ENCODE data around the gene ANKS1A. TPM values are rescaled to one million over a fixed set of nuclear protein-coding genes. Genes with fewer than 3 reads are reported as not detected.

The ANKS1A gene
- total RNA-seq, 1 experiment from 2014 or later, result 35.0 TPM

DNA sequence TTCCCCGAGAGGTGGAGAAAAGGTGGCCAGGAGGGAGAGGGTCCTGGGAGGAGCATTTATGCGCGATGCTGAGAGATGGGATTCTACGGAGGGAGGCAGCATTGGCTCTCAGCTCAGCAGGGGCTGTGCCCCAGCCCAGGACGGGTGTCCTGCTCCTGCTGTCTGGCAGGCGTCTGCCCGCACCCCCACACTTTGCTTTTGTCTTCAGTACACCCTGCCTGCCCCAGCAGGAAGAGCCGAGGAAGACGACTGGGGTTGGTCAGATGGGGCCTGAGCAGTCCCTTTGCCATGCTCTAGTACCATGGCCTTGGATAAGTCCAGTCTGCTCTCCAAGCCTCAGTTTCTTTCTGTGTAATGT lies 183.6 kb downstream of the ANKS1A start (continued):
- TF ChIP-seq, protein P1, sequence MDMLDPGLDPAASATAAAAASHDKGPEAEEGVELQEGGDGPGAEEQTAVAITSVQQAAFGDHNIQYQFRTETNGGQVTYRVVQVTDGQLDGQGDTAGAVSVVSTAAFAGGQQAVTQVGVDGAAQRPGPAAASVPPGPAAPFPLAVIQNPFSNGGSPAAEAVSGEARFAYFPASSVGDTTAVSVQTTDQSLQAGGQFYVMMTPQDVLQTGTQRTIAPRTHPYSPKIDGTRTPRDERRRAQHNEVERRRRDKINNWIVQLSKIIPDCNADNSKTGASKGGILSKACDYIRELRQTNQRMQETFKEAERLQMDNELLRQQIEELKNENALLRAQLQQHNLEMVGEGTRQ (CRISPR knock-in tag; IDR thresholded peaks at IDR 0.05), result no peak
- TF ChIP-seq, protein P2, sequence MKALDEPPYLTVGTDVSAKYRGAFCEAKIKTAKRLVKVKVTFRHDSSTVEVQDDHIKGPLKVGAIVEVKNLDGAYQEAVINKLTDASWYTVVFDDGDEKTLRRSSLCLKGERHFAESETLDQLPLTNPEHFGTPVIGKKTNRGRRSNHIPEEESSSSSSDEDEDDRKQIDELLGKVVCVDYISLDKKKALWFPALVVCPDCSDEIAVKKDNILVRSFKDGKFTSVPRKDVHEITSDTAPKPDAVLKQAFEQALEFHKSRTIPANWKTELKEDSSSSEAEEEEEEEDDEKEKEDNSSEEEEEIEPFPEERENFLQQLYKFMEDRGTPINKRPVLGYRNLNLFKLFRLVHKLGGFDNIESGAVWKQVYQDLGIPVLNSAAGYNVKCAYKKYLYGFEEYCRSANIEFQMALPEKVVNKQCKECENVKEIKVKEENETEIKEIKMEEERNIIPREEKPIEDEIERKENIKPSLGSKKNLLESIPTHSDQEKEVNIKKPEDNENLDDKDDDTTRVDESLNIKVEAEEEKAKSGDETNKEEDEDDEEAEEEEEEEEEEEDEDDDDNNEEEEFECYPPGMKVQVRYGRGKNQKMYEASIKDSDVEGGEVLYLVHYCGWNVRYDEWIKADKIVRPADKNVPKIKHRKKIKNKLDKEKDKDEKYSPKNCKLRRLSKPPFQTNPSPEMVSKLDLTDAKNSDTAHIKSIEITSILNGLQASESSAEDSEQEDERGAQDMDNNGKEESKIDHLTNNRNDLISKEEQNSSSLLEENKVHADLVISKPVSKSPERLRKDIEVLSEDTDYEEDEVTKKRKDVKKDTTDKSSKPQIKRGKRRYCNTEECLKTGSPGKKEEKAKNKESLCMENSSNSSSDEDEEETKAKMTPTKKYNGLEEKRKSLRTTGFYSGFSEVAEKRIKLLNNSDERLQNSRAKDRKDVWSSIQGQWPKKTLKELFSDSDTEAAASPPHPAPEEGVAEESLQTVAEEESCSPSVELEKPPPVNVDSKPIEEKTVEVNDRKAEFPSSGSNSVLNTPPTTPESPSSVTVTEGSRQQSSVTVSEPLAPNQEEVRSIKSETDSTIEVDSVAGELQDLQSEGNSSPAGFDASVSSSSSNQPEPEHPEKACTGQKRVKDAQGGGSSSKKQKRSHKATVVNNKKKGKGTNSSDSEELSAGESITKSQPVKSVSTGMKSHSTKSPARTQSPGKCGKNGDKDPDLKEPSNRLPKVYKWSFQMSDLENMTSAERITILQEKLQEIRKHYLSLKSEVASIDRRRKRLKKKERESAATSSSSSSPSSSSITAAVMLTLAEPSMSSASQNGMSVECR (CRISPR knock-in tag; IDR thresholded peaks at IDR 0.05; ENCODE audit: borderline replicate concordance), result no peak
- TF ChIP-seq TCF7 (CRISPR knock-in tag; IDR thresholded peaks at IDR 0.05; ENCODE audit: low read depth) (no peak), NFE2L1 (CRISPR knock-in tag; IDR thresholded peaks at IDR 0.05) (no peak), EMX1 (CRISPR knock-in tag; IDR thresholded peaks at IDR 0.05) (no peak), JUN (CRISPR knock-in tag; IDR thresholded peaks at IDR 0.05) (no peak), ZNF232 (CRISPR knock-in tag; IDR thresholded peaks at IDR 0.05) (no peak), FOXJ3 (CRISPR knock-in tag; IDR thresholded peaks at IDR 0.05; ENCODE audit: borderline replicate concordance) (no peak), ZNF138 (CRISPR knock-in tag; conservative IDR thresholded peaks at IDR 0.05) (no peak)
- TF ChIP-seq, protein P3, sequence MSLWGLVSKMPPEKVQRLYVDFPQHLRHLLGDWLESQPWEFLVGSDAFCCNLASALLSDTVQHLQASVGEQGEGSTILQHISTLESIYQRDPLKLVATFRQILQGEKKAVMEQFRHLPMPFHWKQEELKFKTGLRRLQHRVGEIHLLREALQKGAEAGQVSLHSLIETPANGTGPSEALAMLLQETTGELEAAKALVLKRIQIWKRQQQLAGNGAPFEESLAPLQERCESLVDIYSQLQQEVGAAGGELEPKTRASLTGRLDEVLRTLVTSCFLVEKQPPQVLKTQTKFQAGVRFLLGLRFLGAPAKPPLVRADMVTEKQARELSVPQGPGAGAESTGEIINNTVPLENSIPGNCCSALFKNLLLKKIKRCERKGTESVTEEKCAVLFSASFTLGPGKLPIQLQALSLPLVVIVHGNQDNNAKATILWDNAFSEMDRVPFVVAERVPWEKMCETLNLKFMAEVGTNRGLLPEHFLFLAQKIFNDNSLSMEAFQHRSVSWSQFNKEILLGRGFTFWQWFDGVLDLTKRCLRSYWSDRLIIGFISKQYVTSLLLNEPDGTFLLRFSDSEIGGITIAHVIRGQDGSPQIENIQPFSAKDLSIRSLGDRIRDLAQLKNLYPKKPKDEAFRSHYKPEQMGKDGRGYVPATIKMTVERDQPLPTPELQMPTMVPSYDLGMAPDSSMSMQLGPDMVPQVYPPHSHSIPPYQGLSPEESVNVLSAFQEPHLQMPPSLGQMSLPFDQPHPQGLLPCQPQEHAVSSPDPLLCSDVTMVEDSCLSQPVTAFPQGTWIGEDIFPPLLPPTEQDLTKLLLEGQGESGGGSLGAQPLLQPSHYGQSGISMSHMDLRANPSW (CRISPR knock-in tag; conservative IDR thresholded peaks at IDR 0.05; ENCODE audit: low read depth), result no peak
- TF ChIP-seq, protein P4, sequence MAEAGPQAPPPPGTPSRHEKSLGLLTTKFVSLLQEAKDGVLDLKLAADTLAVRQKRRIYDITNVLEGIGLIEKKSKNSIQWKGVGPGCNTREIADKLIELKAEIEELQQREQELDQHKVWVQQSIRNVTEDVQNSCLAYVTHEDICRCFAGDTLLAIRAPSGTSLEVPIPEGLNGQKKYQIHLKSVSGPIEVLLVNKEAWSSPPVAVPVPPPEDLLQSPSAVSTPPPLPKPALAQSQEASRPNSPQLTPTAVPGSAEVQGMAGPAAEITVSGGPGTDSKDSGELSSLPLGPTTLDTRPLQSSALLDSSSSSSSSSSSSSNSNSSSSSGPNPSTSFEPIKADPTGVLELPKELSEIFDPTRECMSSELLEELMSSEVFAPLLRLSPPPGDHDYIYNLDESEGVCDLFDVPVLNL (CRISPR knock-in tag; IDR thresholded peaks at IDR 0.05; ENCODE audit: borderline replicate concordance, low read depth), result no peak
- TF ChIP-seq, protein P5, sequence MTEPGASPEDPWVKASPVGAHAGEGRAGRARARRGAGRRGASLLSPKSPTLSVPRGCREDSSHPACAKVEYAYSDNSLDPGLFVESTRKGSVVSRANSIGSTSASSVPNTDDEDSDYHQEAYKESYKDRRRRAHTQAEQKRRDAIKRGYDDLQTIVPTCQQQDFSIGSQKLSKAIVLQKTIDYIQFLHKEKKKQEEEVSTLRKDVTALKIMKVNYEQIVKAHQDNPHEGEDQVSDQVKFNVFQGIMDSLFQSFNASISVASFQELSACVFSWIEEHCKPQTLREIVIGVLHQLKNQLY (CRISPR knock-in tag; IDR thresholded peaks at IDR 0.05), result no peak
- TF ChIP-seq, protein P6, sequence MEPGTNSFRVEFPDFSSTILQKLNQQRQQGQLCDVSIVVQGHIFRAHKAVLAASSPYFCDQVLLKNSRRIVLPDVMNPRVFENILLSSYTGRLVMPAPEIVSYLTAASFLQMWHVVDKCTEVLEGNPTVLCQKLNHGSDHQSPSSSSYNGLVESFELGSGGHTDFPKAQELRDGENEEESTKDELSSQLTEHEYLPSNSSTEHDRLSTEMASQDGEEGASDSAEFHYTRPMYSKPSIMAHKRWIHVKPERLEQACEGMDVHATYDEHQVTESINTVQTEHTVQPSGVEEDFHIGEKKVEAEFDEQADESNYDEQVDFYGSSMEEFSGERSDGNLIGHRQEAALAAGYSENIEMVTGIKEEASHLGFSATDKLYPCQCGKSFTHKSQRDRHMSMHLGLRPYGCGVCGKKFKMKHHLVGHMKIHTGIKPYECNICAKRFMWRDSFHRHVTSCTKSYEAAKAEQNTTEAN (CRISPR knock-in tag; IDR thresholded peaks at IDR 0.05), result no peak

DNA sequence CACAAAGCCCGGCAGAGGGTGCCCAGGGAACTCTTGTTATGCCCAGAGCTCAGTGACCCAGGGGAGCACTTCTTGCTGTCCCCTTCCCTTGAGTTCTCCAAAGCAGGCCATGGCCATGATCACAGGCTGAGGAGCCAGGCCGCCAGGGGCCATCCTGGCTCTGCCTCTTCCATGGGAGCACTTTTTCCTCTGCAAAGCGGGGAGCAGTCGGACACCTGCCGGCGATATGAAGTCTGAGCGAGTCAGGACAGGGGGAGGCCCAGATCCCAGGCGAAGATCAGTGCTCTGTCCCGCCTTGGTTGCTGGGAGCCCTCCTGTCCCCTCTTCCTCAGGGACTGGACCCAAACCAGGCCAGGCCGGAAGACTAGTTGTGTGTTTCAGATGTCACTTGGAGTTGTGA lies 184.2 kb downstream of the ANKS1A start:
- CTCF ChIA-PET, result no interaction called here
- H3K4me3 Mint-ChIP-seq, result no peak overlapping the region
- no peaks in the 10 kb centered on the region for H3K27me3 Mint-ChIP-seq (ENCODE audit: low read depth)
- H3K27ac Mint-ChIP-seq, result peak overlapping the region; percentile 74
- peaks cover 4% of the 10 kb centered on the region; the same call in 1 of the 2 replicates for H3K36me3 Mint-ChIP-seq
- no peak for ATAC-seq
- POLR2A ChIA-PET, result no interaction called here
- no peak for DNase-seq (ENCODE audit: low spot score)
- peaks cover 33% of the 10 kb centered on the region for H3K4me1 Mint-ChIP-seq
- H3K9me3 Mint-ChIP-seq, result no peaks in the 10 kb centered on the region
- TF ChIP-seq TEAD1 (CRISPR knock-in tag; IDR thresholded peaks at IDR 0.05) (no peak), GRHL2 (CRISPR knock-in tag; IDR thresholded peaks at IDR 0.05; ENCODE audit: insufficient replicate concordance, severe bottlenecking) (no peak), ETV6 (CRISPR knock-in tag; IDR thresholded peaks at IDR 0.05) (no peak), JAZF1 (CRISPR knock-in tag; IDR thresholded peaks at IDR 0.05) (no peak), RELA (CRISPR knock-in tag; IDR thresholded peaks at IDR 0.05; ENCODE audit: borderline replicate concordance) (no peak)
- TF ChIP-seq, protein P7, sequence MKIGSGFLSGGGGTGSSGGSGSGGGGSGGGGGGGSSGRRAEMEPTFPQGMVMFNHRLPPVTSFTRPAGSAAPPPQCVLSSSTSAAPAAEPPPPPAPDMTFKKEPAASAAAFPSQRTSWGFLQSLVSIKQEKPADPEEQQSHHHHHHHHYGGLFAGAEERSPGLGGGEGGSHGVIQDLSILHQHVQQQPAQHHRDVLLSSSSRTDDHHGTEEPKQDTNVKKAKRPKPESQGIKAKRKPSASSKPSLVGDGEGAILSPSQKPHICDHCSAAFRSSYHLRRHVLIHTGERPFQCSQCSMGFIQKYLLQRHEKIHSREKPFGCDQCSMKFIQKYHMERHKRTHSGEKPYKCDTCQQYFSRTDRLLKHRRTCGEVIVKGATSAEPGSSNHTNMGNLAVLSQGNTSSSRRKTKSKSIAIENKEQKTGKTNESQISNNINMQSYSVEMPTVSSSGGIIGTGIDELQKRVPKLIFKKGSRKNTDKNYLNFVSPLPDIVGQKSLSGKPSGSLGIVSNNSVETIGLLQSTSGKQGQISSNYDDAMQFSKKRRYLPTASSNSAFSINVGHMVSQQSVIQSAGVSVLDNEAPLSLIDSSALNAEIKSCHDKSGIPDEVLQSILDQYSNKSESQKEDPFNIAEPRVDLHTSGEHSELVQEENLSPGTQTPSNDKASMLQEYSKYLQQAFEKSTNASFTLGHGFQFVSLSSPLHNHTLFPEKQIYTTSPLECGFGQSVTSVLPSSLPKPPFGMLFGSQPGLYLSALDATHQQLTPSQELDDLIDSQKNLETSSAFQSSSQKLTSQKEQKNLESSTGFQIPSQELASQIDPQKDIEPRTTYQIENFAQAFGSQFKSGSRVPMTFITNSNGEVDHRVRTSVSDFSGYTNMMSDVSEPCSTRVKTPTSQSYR (CRISPR knock-in tag; IDR thresholded peaks at IDR 0.05), result no peak
- TF ChIP-seq, protein P8, sequence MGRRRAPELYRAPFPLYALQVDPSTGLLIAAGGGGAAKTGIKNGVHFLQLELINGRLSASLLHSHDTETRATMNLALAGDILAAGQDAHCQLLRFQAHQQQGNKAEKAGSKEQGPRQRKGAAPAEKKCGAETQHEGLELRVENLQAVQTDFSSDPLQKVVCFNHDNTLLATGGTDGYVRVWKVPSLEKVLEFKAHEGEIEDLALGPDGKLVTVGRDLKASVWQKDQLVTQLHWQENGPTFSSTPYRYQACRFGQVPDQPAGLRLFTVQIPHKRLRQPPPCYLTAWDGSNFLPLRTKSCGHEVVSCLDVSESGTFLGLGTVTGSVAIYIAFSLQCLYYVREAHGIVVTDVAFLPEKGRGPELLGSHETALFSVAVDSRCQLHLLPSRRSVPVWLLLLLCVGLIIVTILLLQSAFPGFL (CRISPR knock-in tag; IDR thresholded peaks at IDR 0.05; ENCODE audit: borderline replicate concordance), result no peak
- TF ChIP-seq, protein P9, sequence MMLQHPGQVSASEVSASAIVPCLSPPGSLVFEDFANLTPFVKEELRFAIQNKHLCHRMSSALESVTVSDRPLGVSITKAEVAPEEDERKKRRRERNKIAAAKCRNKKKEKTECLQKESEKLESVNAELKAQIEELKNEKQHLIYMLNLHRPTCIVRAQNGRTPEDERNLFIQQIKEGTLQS (CRISPR knock-in tag; conservative IDR thresholded peaks at IDR 0.05), result no peak

All from WTC11 (cell line).